Right ventricle myocardium superior (tissue), 1 donor: ENCODE data around the gene NCOA1. TPM values are rescaled to one million over a fixed set of nuclear protein-coding genes. Genes with fewer than 3 reads are reported as not detected.
A peak's percentile ranks its signal among the peaks of the same experiment; 100 is the strongest.

Experiments used
- ATAC-seq: fragments of 200-7000 bp; cut with Tn5 transposase; one replicate; pipeline ENCODE4 v1.9.1; 2020; ENCODE audit warnings: mild to moderate bottlenecking; ENCODE audit not compliant: poor library complexity
- DNase-seq: peaks from one replicate; pipeline ENCODE4 v3.0.0-alpha.2; 2020
- intact Hi-C: fragments of 100-400 bp; cut with DNase I; formaldehyde crosslinking; loops from one replicate; pipeline ENCODE4 v1.11.2; 2022
- total RNA-seq: library from RNA; stranded (reverse); fragmentation: NEBNext Ultra II Directional; extraction: Animal tissue kit (Norgen Biotek cat#: 25700); gene quantifications from one replicate; pipeline ENCODE4 v1.2.1, GENCODE V29; 2021
- donor health status: DM: no; HTN: yes; CAD: no; lungs with severe emphysema.

The NCOA1 gene
- total RNA-seq, 1 donor from 2014 or later = 32.2 TPM

DNA sequence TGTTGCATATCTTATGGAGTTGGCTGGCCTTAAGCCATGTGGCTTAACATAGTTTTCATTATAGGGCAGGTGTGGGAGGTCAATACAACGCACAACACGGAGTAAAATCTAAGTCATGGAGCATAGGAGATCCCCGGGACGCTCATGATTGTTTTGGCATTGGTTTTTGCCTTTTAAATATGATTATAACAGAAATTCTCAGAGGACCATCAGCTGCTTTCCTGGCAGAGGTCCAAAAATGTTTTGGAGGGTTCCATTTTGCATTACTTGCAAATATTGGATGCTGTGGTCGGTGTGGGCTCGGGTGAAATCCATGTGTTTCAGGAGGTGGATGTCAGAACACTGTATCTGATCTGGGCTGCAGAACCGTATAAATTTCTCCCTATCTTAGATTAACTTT, 3.4 kb downstream of the NCOA1 start:
- intact Hi-C loops = loop anchor here (5.0 to 10.0 kb wide), 3 partner anchors 57 to 298 kb away; partner anchors contain the start of genes CENPO and PTRHD1
- ATAC-seq = no peak
- DNase-seq = no peak

DNA sequence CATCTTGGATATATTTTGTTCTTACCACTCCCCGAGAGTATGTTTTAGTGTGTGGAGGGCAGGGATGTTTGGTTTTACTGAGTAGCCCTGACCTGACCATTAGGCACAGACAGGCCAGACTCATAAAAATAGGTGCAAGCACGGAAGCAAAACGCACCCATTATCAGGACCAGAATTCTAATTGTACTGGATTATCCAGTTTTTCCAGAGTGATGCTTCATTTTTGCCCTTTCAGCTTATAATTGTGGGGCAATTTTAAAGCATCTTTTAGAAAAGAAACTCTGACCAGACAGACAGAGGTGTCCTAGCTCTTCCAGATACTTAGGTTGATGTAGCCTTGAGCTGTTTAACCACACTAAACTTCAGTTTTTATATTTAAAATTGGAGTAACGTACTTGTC, 4.4 kb downstream of the NCOA1 start:
- no peak for ATAC-seq
- no peak for DNase-seq
- intact Hi-C loops = loop anchor here (10.0 kb wide), 1 partner anchor 179 kb away; no protein-coding TSS in a partner anchor

DNA sequence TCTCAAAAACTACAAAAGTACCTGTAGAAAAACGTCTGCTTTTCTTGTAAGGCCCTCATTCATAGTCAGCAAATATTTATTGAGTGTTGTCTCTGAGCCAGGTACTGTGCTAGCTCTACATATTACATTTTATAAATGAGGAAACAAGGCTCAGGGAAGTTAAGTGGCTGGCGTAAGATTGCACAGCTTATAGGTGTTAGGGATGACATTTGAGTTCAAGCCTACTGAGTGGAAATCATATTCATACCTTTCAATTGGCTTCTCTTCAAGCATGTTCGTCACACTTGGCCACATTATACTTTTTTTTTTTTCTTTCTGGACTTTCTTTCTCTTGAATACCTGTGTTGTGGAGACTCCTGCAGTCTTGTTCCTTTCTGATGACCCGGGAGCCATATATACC, 5.9 kb downstream of the NCOA1 start:
- no peak for DNase-seq
- intact Hi-C loops = loop anchor here (10.0 kb wide), 1 partner anchor 178 kb away; no protein-coding TSS in a partner anchor

DNA sequence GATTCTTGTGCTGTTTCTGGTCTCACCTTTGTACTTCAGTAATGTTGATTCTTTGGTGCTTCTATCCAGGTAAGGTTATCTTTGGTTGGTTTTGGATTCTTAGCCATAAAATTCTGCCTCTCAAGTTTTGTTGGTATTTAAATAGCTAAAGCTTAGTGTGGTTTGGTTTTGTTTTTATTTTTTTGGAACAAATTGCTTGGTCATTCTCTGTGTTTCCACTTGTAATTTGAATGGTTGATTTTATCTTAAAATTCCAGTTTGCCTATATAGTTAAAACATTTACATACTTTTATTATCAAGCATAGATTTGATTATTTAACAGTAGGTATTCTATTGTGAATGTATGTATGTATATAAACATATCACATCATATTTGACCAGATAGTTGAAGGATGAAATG, 6.6 kb downstream of the NCOA1 start:
- intact Hi-C loops = loop anchor here (10.0 kb wide), 1 partner anchor 177 kb away; no protein-coding TSS in a partner anchor
- DNase-seq = no peak
- no peak for ATAC-seq

More for the DNA sequence above, 5.9 kb downstream of the NCOA1 start:
- ATAC-seq = no peak

DNA sequence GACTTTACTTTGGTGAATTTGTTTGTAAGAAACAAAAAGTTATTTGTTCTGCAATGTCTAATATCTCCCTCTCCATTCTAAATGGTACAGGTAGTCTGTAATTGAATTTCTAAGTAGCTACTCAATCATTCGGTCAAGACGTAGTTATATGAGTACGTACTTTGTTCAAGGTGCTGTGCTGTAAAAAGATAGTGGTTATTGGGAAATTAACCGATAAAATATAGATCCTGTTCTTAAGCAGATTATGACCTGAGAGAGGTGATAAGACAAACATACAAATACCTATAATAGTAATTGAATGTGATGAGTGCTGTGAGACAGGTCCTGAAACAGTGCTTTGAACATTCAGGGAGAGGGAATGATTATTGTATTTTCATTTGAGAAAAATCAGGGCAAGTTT, 7.1 kb downstream of the NCOA1 start:
- intact Hi-C loops = loop anchor here (10.0 kb wide), 1 partner anchor 177 kb away; no protein-coding TSS in a partner anchor
- DNase-seq (no peak), ATAC-seq (no peak)

DNA sequence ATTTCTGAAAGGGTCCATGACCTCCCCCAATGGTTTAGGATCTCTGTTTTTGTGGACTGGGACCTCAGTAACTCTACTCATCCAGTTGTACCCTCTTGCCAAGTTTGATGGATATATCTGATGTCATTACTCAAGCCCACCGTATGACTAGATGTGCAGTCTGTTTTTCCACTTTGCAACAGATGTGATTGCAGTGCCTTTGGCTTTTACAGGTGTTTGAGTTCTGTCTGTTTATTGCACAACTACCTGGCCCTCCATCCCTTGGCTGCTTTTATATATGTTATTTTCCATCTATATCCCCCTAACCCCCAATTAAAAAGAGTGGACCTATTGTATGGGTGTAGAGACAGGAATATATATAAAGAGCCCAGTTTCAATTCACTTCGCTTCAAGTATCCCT, 10.8 kb downstream of the NCOA1 start:
- DNase-seq (no peak), ATAC-seq (no peak)
- intact Hi-C loops = no loop called here

DNA sequence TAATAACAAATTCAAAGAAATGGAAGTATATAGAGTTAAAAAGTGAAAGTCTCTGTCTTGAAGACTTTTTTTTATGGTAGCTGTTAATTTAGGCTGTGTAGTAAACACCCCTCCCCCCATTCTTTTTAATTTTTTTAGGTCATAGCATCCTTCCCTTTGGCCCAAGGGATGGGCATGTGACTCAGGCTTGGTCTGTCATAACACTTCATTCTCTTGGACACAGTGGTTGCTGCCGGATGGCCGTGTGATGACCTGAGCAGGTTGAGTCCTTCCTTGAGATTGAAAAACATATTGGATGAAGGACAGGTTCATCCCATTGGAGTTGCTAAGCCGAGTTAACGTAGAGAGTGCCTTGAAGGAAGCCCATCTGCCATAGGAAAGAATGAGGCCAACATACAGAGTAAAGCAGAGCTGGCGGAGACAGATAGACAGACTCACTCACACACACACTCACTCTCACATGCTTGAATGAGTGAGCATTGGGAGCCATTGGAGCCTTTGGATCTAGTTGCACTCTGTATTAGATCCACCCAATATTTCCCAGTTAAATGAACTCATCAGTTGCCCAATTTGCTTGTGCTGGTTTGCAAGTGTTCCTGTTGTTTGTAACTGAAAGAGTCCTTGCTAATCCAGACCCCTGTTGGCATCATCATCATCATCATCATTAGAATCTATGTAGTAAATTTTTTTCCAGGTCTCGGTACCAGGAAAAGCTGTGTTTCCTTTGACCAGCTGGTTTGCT, 14.7 kb downstream of the NCOA1 start:
- intact Hi-C loops = no loop called here
- ATAC-seq (no peak), DNase-seq (no peak)

DNA sequence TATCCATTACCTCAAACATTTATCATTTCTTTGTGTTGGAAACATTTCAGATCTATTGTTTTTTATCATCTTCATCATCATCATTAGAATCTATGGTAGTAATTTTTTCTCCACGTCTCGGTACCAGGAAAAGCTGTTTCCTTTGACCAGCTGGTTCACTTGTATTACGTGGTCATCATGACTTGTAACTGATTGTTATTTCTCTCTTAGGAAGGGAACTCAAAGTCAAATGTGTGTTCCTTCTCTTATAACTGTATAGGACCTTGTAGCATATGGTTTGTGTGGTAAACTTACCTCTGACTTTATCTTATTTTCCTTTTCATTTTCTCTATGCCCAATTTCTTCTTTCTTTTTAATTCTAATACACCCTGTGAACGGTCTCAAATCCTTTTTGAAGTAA, 16.5 kb downstream of the NCOA1 start:
- ATAC-seq = no peak
- intact Hi-C loops = no loop called here
- DNase-seq = no peak

DNA sequence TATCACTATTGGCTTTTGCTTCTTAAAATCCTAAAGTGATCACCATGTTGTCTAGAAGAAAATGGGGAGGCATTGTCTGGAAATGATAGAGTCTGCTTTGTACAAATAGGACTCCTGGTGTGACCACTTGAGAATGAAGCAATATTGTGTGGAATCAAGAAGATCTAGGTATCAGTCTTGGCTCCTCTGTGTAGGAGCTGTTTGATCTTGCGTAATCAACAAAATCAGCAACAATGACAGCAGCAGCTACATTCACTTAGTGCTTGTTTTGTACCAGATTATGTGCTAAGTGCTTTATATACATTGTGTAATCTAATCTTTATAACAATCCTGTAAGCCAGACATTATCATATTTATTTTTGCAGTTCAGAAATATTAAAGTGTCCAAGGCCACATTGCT, 17.8 kb downstream of the NCOA1 start:
- no peak for ATAC-seq
- no peak for DNase-seq
- intact Hi-C loops = no loop called here

DNA sequence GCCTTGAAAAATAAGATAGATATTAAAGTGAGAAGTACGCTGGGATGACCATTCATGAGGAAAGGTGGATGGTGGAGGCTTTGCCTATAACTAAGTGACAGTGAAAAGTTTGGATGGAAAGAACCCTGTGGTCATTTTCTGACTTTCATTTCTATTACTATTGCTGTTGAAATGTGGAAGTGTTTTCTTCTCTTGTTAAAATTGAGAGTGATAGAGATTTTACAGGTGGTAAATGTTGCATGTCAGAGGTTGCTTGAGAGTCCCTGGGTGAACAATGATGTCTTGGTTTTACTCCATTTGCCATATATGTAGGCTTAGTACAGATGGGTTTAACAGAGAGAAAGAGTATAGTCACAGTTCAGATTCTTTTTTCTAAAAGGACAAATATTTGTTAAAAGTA, 18.4 kb downstream of the NCOA1 start:
- ATAC-seq = no peak
- intact Hi-C loops = no loop called here
- no peak for DNase-seq

DNA sequence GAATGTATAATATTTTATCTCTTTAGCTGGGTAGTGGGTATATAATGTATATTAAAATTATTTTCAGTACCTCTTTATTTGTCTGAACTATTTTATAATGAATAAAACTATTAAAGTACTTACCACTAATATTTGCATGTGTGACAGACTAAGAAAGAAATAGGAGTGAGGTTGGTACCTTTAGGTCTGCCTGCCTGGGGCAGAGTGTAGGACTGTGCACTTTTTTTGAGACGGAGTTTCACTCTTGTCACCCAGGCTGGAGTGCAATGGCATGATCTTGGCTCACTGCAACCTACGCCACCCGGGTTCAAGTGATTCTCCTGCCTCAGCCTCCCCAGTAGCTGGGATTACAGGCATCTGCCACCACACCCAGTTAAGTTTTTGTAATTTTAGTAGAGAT, 18.8 kb downstream of the NCOA1 start:
- no peak for ATAC-seq
- DNase-seq = no peak
- intact Hi-C loops = no loop called here

DNA sequence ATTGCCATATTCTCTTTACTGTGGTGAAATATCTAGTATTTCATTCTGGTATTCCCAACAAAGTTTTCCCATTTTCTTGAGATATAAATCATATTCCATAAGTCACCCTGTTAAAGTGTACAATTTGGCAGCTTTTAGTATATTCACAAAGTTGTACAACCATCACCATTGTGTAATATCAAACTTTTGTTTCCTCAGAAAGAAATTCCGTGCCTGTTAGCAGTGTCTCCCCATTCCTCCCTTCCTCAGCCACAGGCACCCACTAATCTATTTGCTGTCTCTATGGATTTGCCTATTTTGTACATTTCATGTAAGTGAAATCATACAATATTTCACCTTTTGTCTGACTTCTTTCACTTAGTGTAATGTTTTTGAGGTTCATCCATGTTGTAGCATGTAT, 19.7 kb downstream of the NCOA1 start:
- intact Hi-C loops = no loop called here
- no peak for ATAC-seq
- no peak for DNase-seq

DNA sequence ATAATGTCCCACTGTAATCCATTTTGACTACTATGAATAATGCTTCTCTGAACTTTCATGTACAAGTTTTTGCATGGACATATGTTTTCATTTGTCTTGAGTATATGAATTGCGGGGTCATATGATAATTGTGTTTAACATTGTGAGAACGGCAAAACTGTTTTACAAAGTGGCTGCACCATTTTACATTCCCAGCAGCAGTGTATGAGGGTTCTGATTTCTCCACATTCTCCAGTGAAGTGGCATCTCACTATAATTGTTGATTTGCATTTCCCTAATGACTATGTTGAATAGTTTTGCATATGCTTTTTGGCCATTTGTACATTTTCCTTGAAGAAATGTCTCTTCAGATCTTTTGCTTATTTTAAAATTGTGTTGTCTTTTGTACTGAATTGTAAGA, 20.1 kb downstream of the NCOA1 start:
- intact Hi-C loops = no loop called here
- DNase-seq = no peak
- ATAC-seq = no peak

DNA sequence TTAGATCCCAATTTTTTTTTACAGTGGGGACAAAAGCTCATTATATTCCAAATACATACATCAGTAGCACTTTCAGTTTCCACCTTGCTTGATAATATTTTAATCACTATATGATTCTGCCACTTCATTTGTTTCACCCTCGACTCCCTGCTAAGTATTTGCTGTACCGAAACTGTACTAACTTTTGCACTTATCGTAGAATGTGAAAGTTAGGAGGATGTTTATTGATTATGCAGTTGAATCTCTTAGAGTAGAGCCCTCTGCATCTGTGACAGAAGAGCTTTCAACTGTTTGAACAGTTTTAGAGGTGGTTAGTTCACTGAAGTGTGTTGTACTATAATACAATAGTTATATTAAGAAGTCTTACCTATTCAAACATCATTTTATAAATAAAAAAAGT, 20.8 kb downstream of the NCOA1 start:
- ATAC-seq = peak; percentile 21
- no peak for DNase-seq
- intact Hi-C loops = no loop called here

DNA sequence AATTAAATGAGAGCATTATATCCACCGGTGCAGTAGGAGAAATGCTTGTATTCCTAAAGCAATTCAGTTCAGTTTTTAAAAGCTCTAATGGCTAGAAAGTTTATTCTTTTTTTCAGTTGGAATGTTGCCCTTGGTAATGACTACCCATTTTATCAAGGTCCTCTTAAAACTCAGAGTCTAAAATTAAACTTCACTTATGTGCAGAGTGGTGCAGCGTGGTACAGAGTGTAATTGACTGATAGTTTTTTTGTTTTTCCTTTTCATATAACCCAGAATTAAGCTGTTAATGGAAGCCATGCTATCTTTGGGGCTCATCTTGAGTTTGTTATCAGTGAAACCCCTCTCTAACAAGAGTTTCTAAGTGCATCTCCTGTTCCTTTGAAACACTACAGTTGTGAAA, 21.4 kb downstream of the NCOA1 start:
- ATAC-seq = peak; percentile 64
- intact Hi-C loops = no loop called here

DNA sequence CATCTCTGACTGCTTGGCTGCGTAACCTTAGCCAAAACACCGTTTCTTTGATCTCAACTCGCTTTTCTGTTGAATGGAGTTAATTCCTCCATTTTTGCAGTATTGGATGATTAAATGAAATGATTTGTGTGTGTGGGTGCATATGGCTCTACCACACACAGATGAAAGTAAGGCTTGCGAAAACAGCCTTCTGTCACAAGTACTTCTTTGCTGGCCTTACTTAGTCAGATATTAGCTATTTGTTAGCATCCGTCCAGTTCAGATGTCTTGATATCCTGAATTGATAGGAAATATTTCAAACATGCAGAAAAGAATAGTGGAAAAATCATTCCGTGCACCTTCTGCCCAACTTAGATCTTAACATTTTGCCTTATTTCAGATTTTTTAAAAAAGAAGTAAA, 21.8 kb downstream of the NCOA1 start:
- ATAC-seq (peak; percentile 34), DNase-seq (no peak)
- intact Hi-C loops = no loop called here

More for the DNA sequence above, 21.4 kb downstream of the NCOA1 start:
- DNase-seq = no peak

DNA sequence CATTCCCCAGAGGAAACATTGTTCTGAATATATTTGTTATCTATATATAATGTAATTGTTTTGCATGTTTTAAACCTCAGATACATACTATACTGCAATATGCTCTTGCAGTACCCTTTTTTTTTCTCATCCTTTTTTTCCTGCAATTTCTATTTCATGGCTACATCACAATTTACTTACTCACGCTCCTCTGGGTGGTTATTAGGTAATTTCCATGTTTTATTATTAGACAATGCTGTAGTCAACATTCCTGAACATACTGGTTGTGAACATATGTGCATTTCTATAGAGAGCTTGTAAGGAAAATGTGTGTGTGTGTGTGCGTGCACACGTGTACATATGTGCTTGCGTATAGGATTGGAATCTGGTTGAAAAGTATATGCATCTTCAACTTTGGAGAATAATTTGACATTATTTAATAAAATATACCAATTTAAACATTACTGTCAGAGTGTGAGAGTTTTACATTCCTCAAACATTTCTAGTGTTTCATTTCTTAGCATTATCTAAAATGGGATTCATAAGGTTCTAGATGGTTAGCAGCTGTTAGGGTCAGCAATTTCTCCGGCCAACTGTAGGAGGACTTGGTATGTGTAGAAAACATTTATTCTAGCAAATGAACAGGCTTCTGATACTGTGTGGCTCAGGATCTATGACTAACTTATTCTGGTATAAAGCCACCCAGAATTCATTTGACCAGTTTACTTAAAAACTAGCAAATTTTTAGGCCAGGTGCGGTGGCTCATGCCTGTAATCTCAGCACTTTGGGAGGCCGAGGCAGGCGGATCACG, 22.4 kb downstream of the NCOA1 start:
- intact Hi-C loops = no loop called here
- no peak for ATAC-seq
- no peak for DNase-seq

DNA sequence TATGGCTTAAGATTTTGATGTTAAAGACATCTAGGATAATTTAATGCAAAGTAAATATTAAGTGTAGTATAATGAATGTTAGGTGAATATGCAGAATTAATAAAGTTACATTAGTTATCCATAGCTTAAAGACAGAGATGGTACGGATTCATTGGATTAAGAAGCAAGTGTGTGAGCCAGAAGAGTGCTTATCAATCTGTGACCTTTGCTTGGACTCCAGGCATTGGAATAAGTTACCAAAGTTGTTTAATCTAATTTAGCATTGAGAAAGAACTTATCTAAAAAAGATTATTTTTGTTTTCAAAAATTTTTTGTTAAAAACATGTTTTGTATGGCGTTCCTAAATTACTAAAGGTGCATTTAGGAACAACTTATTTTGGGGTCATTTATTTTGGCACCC, 23.8 kb downstream of the NCOA1 start:
- ATAC-seq = no peak
- intact Hi-C loops = no loop called here
- DNase-seq = no peak

DNA sequence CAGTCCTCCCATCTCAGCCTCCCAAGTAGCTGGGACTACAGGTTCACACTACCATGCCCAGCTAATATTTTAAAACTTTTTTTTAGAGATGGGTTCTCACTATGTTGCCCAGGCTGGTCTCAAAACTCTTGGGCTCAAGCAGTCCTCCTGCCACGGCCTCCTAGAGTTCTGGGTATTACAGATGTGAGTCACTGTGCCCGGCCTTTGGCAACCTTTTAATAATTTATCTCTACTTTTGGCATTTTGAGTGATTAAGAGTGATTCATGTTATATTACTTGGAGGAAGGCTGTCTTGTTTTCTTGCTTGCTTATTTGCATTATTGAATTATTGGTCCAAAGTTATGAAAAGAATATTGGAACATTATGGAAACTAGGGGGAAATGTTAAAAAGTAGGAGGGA, 24.3 kb downstream of the NCOA1 start:
- intact Hi-C loops = no loop called here
- no peak for ATAC-seq

DNA sequence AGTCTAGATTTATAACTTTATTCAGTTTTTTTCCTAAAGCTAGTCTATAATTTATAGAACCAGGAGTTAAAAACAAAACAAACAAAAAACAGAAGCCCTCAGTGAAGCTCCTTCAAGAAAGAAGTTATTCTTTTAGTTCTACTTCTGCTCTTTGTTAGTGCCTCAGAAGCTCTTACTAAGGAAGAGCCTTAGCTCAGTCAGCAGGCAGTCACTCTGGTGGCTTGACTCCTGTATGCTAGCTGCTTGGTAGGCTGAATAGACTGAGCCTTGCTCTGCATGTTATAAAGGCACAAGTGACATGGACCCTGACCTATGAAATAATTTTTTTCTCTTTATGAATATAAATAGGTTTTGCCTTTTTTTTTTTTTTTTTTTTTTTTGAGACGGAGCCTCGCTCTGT, 24.8 kb downstream of the NCOA1 start:
- intact Hi-C loops = no loop called here
- ATAC-seq (no peak), DNase-seq (no peak)

More for the DNA sequence above, 24.3 kb downstream of the NCOA1 start:
- no peak for DNase-seq
